Breast epithelium (tissue), 4 donors: ENCODE measurements around the gene CTNNA3. TPM values are rescaled to one million over a fixed set of nuclear protein-coding genes. Genes with fewer than 3 reads are reported as not detected.

Experiments used
- DNase-seq, 2 donors: peaks; one replicate each; pipeline ENCODE4 v3.0.0-alpha.2; 2019; ENCODE audit warnings: low spot score in 2 of 2
- H3K27ac ChIP-seq, 2 donors: fragments of 200-600 bp; sonication (generic) in 1 of 2; one replicate each; pipeline ENCODE4 v1.5.1; 2016 to 2019; ENCODE audit warnings: mild to moderate bottlenecking in 1 of 2
- H3K27me3 ChIP-seq, 2 donors: fragments of 200-600 bp; sonication (generic) in 1 of 2; one replicate each; pipeline versions ENCODE4 v1.5.1 to v1.6.0; 2017 to 2019; ENCODE audit warnings: control low read depth in 1 of 2, mild to moderate bottlenecking in 1 of 2
- H3K36me3 ChIP-seq: fragments of 200-600 bp; one replicate; pipeline ENCODE4 v1.5.1; 2019
- H3K4me1 ChIP-seq, 2 donors: fragments of 200-600 bp; sonication (generic); one replicate each; pipeline ENCODE4 v1.5.1; 2016 to 2019; ENCODE audit warnings: control low read depth in 1 of 2
- H3K4me3 ChIP-seq, 3 donors: fragments of 200-600 bp; sonication (generic); 1 replicate in 2 of 3; 2 replicates in 1 of 3; pipeline ENCODE4 v1.5.1; 2016 to 2019; ENCODE audit warnings: mild to moderate bottlenecking in 3 of 3, moderate library complexity in 2 of 3
- H3K9me3 ChIP-seq, 2 donors: fragments of 200-600 bp; sonication (generic) in 1 of 2; one replicate each; pipeline ENCODE4 v1.5.1; 2016 to 2019; ENCODE audit warnings: control low read depth in 1 of 2
- POLR2A ChIP-seq: fragments of 450-650 bp; IDR thresholded peaks from one replicate; pipeline ENCODE4 v1.6.1; 2016; ENCODE audit warnings: antibody characterized with exemption, mild to moderate bottlenecking, moderate library complexity
- POLR2AphosphoS5 ChIP-seq, 3 donors: sonication (generic); formaldehyde crosslinking; IDR thresholded peaks; one replicate each; pipeline ENCODE4 v1.6.1; 2017; ENCODE audit warnings: antibody characterized with exemption in 3 of 3
- intact Hi-C: fragments of 100-400 bp; cut with DNase I; formaldehyde crosslinking; loops from one replicate; pipeline ENCODE4 v1.15.1; 2023; ENCODE audit warnings: low total_unique reads
- total RNA-seq, 3 donors: library from RNA; depleted of rRNA; stranded (reverse); fragments of >200 nt; gene quantifications; one replicate each; pipeline ENCODE4 v1.1.0, GENCODE V29; 2016
- TF ChIP-seq, protein P1 (sequence below), 3 donors: fragments of 450-650 bp; IDR thresholded peaks; one replicate each; pipeline ENCODE4 v1.5.1; 2016 to 2017; ENCODE audit warnings: antibody characterized with exemption in 3 of 3, mild to moderate bottlenecking in 3 of 3, moderate library complexity in 3 of 3

CTNNA3 gene
- total RNA-seq, 3 donors from 2014 or later: 0.33 to 1.1 (median 0.59) TPM

DNA sequence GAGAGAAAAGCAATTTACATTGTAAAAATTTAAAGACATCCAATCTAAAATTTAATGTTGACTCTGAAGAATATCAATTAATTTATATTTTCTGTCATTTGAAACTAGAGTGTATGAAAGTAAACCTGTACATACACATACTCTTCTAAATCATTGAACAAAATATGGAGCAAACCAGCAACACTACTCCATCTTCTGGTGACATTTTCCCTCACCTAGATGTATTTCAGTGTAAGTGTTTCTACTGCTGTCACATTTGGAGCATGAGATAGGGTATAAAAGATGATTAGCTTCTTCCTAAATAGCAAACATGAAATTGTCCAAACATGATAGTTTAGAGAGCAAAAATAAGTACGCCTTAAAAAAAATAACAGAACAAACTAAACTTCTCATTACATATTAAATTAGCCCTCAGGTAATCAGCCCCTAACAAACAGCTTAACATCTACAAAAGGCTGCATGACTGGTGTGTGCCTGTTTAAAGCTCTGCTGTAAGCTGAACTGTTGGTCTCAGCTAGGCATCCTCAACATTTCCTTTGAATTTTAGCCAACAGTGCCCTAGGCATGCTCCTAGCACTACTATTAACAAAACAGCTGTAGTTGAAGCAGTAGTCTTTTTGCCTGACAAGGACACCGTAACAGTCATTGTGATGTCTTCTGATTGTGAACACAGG lies 189.8 kb downstream of the CTNNA3 start:
- no peaks in the 10 kb centered on the region for H3K27me3 ChIP-seq
- H3K4me1 ChIP-seq: no peaks in the 10 kb centered on the region
- no peak for TF ChIP-seq POLR2A
- no peaks in the 10 kb centered on the region for H3K36me3 ChIP-seq
- DNase-seq: no peak
- no peak overlapping the region for H3K4me3 ChIP-seq
- no peak overlapping the region for H3K27ac ChIP-seq
- H3K9me3 ChIP-seq: no peaks in the 10 kb centered on the region
- intact Hi-C loops: no loop called here

DNA sequence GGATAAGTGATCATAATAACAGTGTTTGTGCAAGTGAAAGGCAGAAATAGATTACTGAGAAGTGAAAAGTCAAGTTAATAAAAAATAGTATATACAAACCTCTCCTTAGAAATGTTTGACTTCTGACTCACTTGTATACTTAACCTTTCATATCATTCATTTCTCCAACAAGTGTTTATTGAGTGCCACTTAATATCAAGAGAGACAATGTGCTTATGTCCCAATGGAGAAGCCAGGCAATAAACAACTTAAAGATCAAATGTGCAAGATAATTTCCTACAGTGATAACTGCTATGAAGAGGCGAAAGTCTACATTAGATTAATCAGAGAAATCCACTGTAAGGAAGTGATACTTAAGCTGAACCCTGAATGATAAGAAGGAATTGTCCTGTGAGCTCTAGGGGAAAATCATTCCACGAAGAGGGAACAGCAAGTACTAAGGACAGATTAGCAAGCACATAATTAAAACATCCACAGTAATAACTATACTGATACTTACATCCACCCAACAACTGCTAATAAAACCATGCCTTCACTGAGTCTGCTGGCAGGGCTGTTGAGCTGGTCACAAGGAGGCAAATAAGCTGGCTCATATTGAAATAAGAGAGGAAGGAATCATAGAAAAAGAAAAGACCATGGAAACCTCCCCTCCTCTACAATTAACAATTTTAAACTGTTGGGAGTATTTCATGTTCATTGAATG lies 203.5 kb downstream of the CTNNA3 start:
- DNase-seq: no peak
- no peaks in the 10 kb centered on the region for H3K36me3 ChIP-seq
- no peaks in the 10 kb centered on the region for H3K27me3 ChIP-seq
- peaks cover 0 to 3% of the 10 kb centered on the region in 2 donors for H3K9me3 ChIP-seq
- no peak for TF ChIP-seq POLR2A
- no peak for TF ChIP-seq POLR2AphosphoS5 (IDR thresholded peaks at IDR 0.05)
- TF ChIP-seq, protein P1, sequence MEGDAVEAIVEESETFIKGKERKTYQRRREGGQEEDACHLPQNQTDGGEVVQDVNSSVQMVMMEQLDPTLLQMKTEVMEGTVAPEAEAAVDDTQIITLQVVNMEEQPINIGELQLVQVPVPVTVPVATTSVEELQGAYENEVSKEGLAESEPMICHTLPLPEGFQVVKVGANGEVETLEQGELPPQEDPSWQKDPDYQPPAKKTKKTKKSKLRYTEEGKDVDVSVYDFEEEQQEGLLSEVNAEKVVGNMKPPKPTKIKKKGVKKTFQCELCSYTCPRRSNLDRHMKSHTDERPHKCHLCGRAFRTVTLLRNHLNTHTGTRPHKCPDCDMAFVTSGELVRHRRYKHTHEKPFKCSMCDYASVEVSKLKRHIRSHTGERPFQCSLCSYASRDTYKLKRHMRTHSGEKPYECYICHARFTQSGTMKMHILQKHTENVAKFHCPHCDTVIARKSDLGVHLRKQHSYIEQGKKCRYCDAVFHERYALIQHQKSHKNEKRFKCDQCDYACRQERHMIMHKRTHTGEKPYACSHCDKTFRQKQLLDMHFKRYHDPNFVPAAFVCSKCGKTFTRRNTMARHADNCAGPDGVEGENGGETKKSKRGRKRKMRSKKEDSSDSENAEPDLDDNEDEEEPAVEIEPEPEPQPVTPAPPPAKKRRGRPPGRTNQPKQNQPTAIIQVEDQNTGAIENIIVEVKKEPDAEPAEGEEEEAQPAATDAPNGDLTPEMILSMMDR (IDR thresholded peaks at IDR 0.05): no peak
- intact Hi-C loops: no loop called here
- H3K4me1 ChIP-seq: no peaks in the 10 kb centered on the region
- no peak overlapping the region for H3K4me3 ChIP-seq
- H3K27ac ChIP-seq: no peak overlapping the region

- H3K9me3 ChIP-seq: peaks cover 0 to 7% of the 10 kb centered on the region in 2 donors
- no peak for TF ChIP-seq POLR2A
- TF ChIP-seq, protein P1 (IDR thresholded peaks at IDR 0.05): no peak
- no peak for TF ChIP-seq POLR2AphosphoS5 (IDR thresholded peaks at IDR 0.05)
- no peak for DNase-seq
- H3K4me1 ChIP-seq: no peaks in the 10 kb centered on the region
- no peak overlapping the region for H3K27ac ChIP-seq
- H3K27me3 ChIP-seq: no peaks in the 10 kb centered on the region
- H3K36me3 ChIP-seq: no peaks in the 10 kb centered on the region
- no peak overlapping the region for H3K4me3 ChIP-seq
- intact Hi-C loops: no loop called here
Measured at GRCh38 chr10:67487906-67488619, 207.9 kb downstream of the CTNNA3 start.

GRCh38 chr10:67487199-67487598 lies 208.8 kb downstream of the CTNNA3 start:
- H3K9me3 ChIP-seq: peaks cover 0 to 7% of the 10 kb centered on the region in 2 donors
- no peak for DNase-seq
- TF ChIP-seq, protein P1 (IDR thresholded peaks at IDR 0.05): no peak
- no peak for TF ChIP-seq POLR2AphosphoS5 (IDR thresholded peaks at IDR 0.05)
- TF ChIP-seq POLR2A: no peak
- H3K4me3 ChIP-seq: no peak overlapping the region
- intact Hi-C loops: no loop called here
- no peaks in the 10 kb centered on the region for H3K27me3 ChIP-seq
- H3K36me3 ChIP-seq: no peaks in the 10 kb centered on the region
- no peaks in the 10 kb centered on the region for H3K4me1 ChIP-seq
- no peak overlapping the region for H3K27ac ChIP-seq

GRCh38 chr10:67477868-67478267 lies 218.1 kb downstream of the CTNNA3 start:
- Histone ChIP-seq H3K27ac (no peak overlapping the region), H3K36me3 (no peaks in the 10 kb centered on the region), H3K4me3 (no peak overlapping the region), H3K9me3 (peaks cover 8 to 22% of the 10 kb centered on the region in 2 donors), H3K27me3 (no peaks in the 10 kb centered on the region), H3K4me1 (no peaks in the 10 kb centered on the region)
- DNase-seq: no peak
- no peak for TF ChIP-seq POLR2AphosphoS5 (IDR thresholded peaks at IDR 0.05)
- TF ChIP-seq, protein P1 (IDR thresholded peaks at IDR 0.05): no peak
- TF ChIP-seq POLR2A: no peak
- intact Hi-C loops: no loop called here
